ENCODE measurements around the gene OFD1.

- TF ChIP-seq CTCF (IDR thresholded peaks at IDR 0.05; ENCODE audit: low read length) (no peak), EZH2 (optimal IDR thresholded peaks at IDR 0.05; ENCODE audit: low read depth, low read length) (no peak)
Observed at GRCh38 chrX:13786048-13786447, 51.5 kb downstream of the OFD1 start.
